WTC11 (cell line): ENCODE results near the gene WDR45. TPM values are rescaled to one million over a fixed set of nuclear protein-coding genes. Genes with fewer than 3 reads are reported as not detected.

Experiments used
- ATAC-seq: fragments of 200-7000 bp; cut with Tn5 transposase; 2 replicates; pipeline ENCODE4 v1.10.0; 2021; ENCODE audit warnings: mild to moderate bottlenecking, moderate library complexity
- CTCF ChIA-PET: fragments of 300-600 bp; sonication (Branson Sonifier 250); formaldehyde crosslinking; loops from one replicate; lab custom pipeline; 2021; ENCODE audit warnings: antibody characterized with exemption; lab: Charles Lee
- POLR2A ChIA-PET: fragments of 350-600 bp; sonication (Branson Sonifier 250); formaldehyde crosslinking; loops from one replicate; lab custom pipeline; 2021; ENCODE audit warnings: antibody characterized with exemption; lab: Charles Lee
- DNase-seq: peaks from one replicate; pipeline ENCODE4 v3.0.0; 2021; ENCODE audit warnings: low spot score
- H3K27ac Mint-ChIP-seq: 2 replicates; pipeline ENCODE4 v1.8.0; 2021; ENCODE audit warnings: mixed read lengths
- H3K27me3 Mint-ChIP-seq: 2 replicates; pipeline ENCODE4 v1.8.0; 2021; ENCODE audit warnings: low read depth, mild to moderate bottlenecking, moderate library complexity, mixed read lengths
- H3K36me3 Mint-ChIP-seq: 2 replicates; pipeline ENCODE4 v1.8.0; 2021; ENCODE audit warnings: mixed read lengths
- H3K4me1 Mint-ChIP-seq: 2 replicates; pipeline ENCODE4 v1.8.0; 2022; ENCODE audit warnings: mixed read lengths
- H3K4me3 Mint-ChIP-seq: 2 replicates; pipeline ENCODE4 v1.8.0; 2021; ENCODE audit warnings: mild to moderate bottlenecking, moderate library complexity, mixed read lengths
- H3K9me3 Mint-ChIP-seq: 2 replicates; pipeline ENCODE4 v1.8.0; 2021; ENCODE audit warnings: mixed read lengths
- ATF1 ChIP-seq: sonication (generic); formaldehyde crosslinking; IDR thresholded peaks from 2 replicates; pipeline ENCODE4 v1.8.1; 2023; ENCODE audit warnings: mild to moderate bottlenecking, moderate library complexity, missing genetic modification reagents
- CBFB ChIP-seq: sonication (generic); formaldehyde crosslinking; IDR thresholded peaks from 2 replicates; pipeline ENCODE4 v1.8.1; 2022; ENCODE audit warnings: mild to moderate bottlenecking, low read depth, missing genetic modification reagents
- CREM ChIP-seq: sonication (generic); formaldehyde crosslinking; IDR thresholded peaks from 2 replicates; pipeline ENCODE4 v1.8.1; 2022; ENCODE audit warnings: mild to moderate bottlenecking, missing genetic modification reagents, moderate library complexity
- EMX1 ChIP-seq: fragments of 250-450 bp; sonication (Bioruptor Pico); IDR thresholded peaks from 2 replicates; pipeline ENCODE4 v1.8.0; 2021; ENCODE audit warnings: mild to moderate bottlenecking
- FOXP1 ChIP-seq: sonication (generic); formaldehyde crosslinking; IDR thresholded peaks from 2 replicates; pipeline ENCODE4 v1.8.0; 2022; ENCODE audit warnings: missing genetic modification reagents, mild to moderate bottlenecking, moderate library complexity, borderline replicate concordance
- GTF2I ChIP-seq: fragments of 250-450 bp; sonication (Bioruptor Pico); conservative IDR thresholded peaks from 2 replicates; pipeline ENCODE4 v1.4.0; 2021; ENCODE audit warnings: mild to moderate bottlenecking
- JUN ChIP-seq: sonication (generic); formaldehyde crosslinking; IDR thresholded peaks from 2 replicates; pipeline ENCODE4 v1.8.0; 2023; ENCODE audit warnings: mild to moderate bottlenecking, missing genetic modification reagents
- MYBL2 ChIP-seq: sonication (generic); formaldehyde crosslinking; IDR thresholded peaks from 2 replicates; pipeline ENCODE4 v1.8.1; 2023; ENCODE audit warnings: mild to moderate bottlenecking, moderate library complexity, missing genetic modification reagents
- NFE2L1 ChIP-seq: sonication (generic); formaldehyde crosslinking; IDR thresholded peaks from 2 replicates; pipeline ENCODE4 v1.8.1; 2023; ENCODE audit warnings: missing genetic modification reagents
- NR1H2 ChIP-seq: sonication (generic); formaldehyde crosslinking; IDR thresholded peaks from 2 replicates; pipeline ENCODE4 v1.9.0; 2021; ENCODE audit warnings: mild to moderate bottlenecking, moderate library complexity, missing genetic modification reagents
- RELA ChIP-seq: sonication (generic); formaldehyde crosslinking; IDR thresholded peaks from 2 replicates; pipeline ENCODE4 v1.8.1; 2022; ENCODE audit warnings: missing genetic modification reagents, mild to moderate bottlenecking, borderline replicate concordance
- RORB ChIP-seq: fragments of 250-450 bp; sonication (Bioruptor Pico); IDR thresholded peaks from 2 replicates; pipeline ENCODE4 v1.9.0; 2021; ENCODE audit warnings: mild to moderate bottlenecking
- SMAD3 ChIP-seq: sonication (generic); formaldehyde crosslinking; IDR thresholded peaks from 2 replicates; pipeline ENCODE4 v1.8.0; 2022; ENCODE audit warnings: missing genetic modification reagents, mild to moderate bottlenecking, borderline replicate concordance
- SOX15 ChIP-seq: fragments of 250-450 bp; sonication (Bioruptor Pico); IDR thresholded peaks from 2 replicates; pipeline ENCODE4 v1.9.0; 2021; ENCODE audit warnings: mild to moderate bottlenecking
- TCF7 ChIP-seq: sonication (generic); formaldehyde crosslinking; IDR thresholded peaks from 2 replicates; pipeline ENCODE4 v1.8.0; 2022; ENCODE audit warnings: mild to moderate bottlenecking, low read depth, missing genetic modification reagents, moderate library complexity
- TEAD1 ChIP-seq: sonication (generic); formaldehyde crosslinking; IDR thresholded peaks from 2 replicates; pipeline ENCODE4 v1.8.0; 2022; ENCODE audit warnings: mild to moderate bottlenecking, missing genetic modification reagents
- TEAD4 ChIP-seq: sonication (generic); formaldehyde crosslinking; IDR thresholded peaks from 2 replicates; pipeline ENCODE4 v1.8.0; 2022; ENCODE audit warnings: mild to moderate bottlenecking, missing genetic modification reagents
- TP53 ChIP-seq: sonication (generic); formaldehyde crosslinking; IDR thresholded peaks from 2 replicates; pipeline ENCODE4 v1.8.1; 2023; ENCODE audit warnings: mild to moderate bottlenecking, missing genetic modification reagents
- ZBTB21 ChIP-seq: sonication (generic); formaldehyde crosslinking; IDR thresholded peaks from 2 replicates; pipeline ENCODE4 v1.8.1; 2023; ENCODE audit warnings: mild to moderate bottlenecking, missing genetic modification reagents, borderline replicate concordance
- ZNF232 ChIP-seq: sonication (generic); formaldehyde crosslinking; IDR thresholded peaks from 2 replicates; pipeline ENCODE4 v1.8.0; 2022; ENCODE audit warnings: mild to moderate bottlenecking, missing genetic modification reagents
- ZNF423 ChIP-seq: fragments of 250-450 bp; sonication (Bioruptor Pico); IDR thresholded peaks from 2 replicates; pipeline ENCODE4 v2.1.2; 2022; ENCODE audit warnings: mild to moderate bottlenecking, moderate library complexity
- ZNF671 ChIP-seq: fragments of 250-450 bp; sonication (Bioruptor Pico); IDR thresholded peaks from 2 replicates; pipeline ENCODE4 v1.8.0; 2021; ENCODE audit warnings: mild to moderate bottlenecking
- total RNA-seq: library from RNA; stranded (reverse); gene quantifications from 3 replicates; pipeline ENCODE4 v1.2.3, GENCODE V29; 2021
- TF ChIP-seq, protein P1 (sequence below): sonication (generic); formaldehyde crosslinking; IDR thresholded peaks from 2 replicates; pipeline ENCODE4 v1.8.1; 2023; ENCODE audit warnings: mild to moderate bottlenecking, missing genetic modification reagents
- TF ChIP-seq, protein P2 (sequence below): sonication (generic); formaldehyde crosslinking; IDR thresholded peaks from 2 replicates; pipeline ENCODE4 v1.8.1; 2023; ENCODE audit warnings: mild to moderate bottlenecking, moderate library complexity, missing genetic modification reagents
- TF ChIP-seq, protein P3 (sequence below): sonication (generic); formaldehyde crosslinking; conservative IDR thresholded peaks from 2 replicates; pipeline ENCODE4 v1.8.1; 2022; ENCODE audit warnings: mild to moderate bottlenecking, missing genetic modification reagents
- TF ChIP-seq, protein P4 (sequence below): sonication (generic); formaldehyde crosslinking; IDR thresholded peaks from 2 replicates; pipeline ENCODE4 v1.8.0; 2022; ENCODE audit warnings: missing genetic modification reagents
- TF ChIP-seq, protein P5 (sequence below): sonication (generic); formaldehyde crosslinking; IDR thresholded peaks from 2 replicates; pipeline ENCODE4 v1.8.1; 2023; ENCODE audit warnings: mild to moderate bottlenecking, missing genetic modification reagents, borderline replicate concordance
- TF ChIP-seq, protein P6 (sequence below): sonication (generic); formaldehyde crosslinking; IDR thresholded peaks from 2 replicates; pipeline ENCODE4 v1.8.0; 2023; ENCODE audit warnings: missing genetic modification reagents

The WDR45 gene
- total RNA-seq, 1 experiment from 2014 or later, result 23.9 TPM

DNA sequence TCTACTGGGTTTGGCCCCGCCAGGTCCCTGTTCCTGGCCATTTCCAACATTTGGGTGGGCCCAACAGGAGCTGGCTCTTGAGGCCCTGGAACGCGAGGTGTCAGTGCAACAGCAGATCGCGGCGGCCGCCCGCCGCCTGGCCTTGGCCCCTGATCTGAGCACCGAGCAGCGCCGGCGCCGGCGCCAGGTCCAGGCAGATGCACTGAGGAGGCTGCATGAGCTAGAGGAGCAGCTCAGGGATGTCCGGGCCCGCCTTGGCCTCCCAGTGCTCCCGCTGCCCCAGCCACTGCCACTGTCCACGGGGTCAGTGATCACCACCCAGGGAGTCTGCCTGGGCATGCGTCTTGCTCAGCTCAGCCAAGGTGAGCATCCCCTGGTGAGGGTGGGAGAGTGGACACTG is 15.4 kb downstream of the WDR45 start:
- Mint-ChIP-seq H3K9me3 (no peaks in the 10 kb centered on the region), H3K27ac (no peak overlapping the region), H3K4me1 (no peaks in the 10 kb centered on the region), H3K36me3 (peaks cover 2% of the 10 kb centered on the region; the same call in 1 of the 2 replicates), H3K4me3 (no peak overlapping the region), H3K27me3 (no peaks in the 10 kb centered on the region)
- TF ChIP-seq NR1H2 (no peak), EMX1 (CRISPR knock-in tag) (no peak), ZNF232 (CRISPR knock-in tag) (no peak), TCF7 (CRISPR knock-in tag) (no peak), ZBTB21 (CRISPR knock-in tag) (no peak), TEAD1 (no peak), JUN (no peak), RELA (CRISPR knock-in tag) (no peak), GTF2I (CRISPR knock-in tag) (no peak), NFE2L1 (no peak)
- TF ChIP-seq, protein P1, sequence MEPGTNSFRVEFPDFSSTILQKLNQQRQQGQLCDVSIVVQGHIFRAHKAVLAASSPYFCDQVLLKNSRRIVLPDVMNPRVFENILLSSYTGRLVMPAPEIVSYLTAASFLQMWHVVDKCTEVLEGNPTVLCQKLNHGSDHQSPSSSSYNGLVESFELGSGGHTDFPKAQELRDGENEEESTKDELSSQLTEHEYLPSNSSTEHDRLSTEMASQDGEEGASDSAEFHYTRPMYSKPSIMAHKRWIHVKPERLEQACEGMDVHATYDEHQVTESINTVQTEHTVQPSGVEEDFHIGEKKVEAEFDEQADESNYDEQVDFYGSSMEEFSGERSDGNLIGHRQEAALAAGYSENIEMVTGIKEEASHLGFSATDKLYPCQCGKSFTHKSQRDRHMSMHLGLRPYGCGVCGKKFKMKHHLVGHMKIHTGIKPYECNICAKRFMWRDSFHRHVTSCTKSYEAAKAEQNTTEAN, result no peak
- TF ChIP-seq, protein P2, sequence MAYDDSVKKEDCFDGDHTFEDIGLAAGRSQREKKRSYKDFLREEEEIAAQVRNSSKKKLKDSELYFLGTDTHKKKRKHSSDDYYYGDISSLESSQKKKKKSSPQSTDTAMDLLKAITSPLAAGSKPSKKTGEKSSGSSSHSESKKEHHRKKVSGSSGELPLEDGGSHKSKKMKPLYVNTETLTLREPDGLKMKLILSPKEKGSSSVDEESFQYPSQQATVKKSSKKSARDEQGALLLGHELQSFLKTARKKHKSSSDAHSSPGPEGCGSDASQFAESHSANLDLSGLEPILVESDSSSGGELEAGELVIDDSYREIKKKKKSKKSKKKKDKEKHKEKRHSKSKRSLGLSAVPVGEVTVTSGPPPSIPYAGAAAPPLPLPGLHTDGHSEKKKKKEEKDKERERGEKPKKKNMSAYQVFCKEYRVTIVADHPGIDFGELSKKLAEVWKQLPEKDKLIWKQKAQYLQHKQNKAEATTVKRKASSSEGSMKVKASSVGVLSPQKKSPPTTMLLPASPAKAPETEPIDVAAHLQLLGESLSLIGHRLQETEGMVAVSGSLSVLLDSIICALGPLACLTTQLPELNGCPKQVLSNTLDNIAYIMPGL, result no peak
- TF ChIP-seq, protein P3, sequence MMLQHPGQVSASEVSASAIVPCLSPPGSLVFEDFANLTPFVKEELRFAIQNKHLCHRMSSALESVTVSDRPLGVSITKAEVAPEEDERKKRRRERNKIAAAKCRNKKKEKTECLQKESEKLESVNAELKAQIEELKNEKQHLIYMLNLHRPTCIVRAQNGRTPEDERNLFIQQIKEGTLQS (CRISPR knock-in tag), result no peak
- ChIA-PET CTCF (no interaction called here), POLR2A (no interaction called here)
- no peak for ATAC-seq
- no peak for DNase-seq

DNA sequence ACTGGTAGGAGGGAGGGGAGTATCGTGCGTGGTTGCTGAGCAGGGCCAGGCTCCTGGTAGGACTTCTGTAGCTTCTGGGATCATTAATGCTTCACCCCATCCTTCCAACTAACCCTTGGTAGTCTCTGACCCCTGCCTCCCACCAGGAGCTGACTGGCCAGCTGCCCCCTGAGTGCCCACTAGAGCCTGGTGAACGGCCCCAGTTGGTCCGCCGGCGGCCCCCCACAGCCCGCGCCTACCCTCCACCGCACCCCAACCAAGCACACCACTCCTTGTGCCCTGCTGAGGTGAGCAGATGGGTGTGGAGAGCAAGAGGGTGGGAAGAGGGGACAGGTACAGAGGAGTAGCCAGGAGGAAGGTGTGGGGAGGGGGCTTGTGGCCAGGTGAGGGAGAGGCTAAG is 16.0 kb downstream of the WDR45 start:
- CTCF ChIA-PET, result no interaction called here
- no peak overlapping the region for H3K27ac Mint-ChIP-seq
- TF ChIP-seq SOX15 (CRISPR knock-in tag), result no peak
- TF ChIP-seq, protein P4, sequence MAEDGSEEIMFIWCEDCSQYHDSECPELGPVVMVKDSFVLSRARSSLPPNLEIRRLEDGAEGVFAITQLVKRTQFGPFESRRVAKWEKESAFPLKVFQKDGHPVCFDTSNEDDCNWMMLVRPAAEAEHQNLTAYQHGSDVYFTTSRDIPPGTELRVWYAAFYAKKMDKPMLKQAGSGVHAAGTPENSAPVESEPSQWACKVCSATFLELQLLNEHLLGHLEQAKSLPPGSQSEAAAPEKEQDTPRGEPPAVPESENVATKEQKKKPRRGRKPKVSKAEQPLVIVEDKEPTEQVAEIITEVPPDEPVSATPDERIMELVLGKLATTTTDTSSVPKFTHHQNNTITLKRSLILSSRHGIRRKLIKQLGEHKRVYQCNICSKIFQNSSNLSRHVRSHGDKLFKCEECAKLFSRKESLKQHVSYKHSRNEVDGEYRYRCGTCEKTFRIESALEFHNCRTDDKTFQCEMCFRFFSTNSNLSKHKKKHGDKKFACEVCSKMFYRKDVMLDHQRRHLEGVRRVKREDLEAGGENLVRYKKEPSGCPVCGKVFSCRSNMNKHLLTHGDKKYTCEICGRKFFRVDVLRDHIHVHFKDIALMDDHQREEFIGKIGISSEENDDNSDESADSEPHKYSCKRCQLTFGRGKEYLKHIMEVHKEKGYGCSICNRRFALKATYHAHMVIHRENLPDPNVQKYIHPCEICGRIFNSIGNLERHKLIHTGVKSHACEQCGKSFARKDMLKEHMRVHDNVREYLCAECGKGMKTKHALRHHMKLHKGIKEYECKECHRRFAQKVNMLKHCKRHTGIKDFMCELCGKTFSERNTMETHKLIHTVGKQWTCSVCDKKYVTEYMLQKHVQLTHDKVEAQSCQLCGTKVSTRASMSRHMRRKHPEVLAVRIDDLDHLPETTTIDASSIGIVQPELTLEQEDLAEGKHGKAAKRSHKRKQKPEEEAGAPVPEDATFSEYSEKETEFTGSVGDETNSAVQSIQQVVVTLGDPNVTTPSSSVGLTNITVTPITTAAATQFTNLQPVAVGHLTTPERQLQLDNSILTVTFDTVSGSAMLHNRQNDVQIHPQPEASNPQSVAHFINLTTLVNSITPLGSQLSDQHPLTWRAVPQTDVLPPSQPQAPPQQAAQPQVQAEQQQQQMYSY (CRISPR knock-in tag), result no peak
- TF ChIP-seq MYBL2, result no peak
- TF ChIP-seq, protein P5, sequence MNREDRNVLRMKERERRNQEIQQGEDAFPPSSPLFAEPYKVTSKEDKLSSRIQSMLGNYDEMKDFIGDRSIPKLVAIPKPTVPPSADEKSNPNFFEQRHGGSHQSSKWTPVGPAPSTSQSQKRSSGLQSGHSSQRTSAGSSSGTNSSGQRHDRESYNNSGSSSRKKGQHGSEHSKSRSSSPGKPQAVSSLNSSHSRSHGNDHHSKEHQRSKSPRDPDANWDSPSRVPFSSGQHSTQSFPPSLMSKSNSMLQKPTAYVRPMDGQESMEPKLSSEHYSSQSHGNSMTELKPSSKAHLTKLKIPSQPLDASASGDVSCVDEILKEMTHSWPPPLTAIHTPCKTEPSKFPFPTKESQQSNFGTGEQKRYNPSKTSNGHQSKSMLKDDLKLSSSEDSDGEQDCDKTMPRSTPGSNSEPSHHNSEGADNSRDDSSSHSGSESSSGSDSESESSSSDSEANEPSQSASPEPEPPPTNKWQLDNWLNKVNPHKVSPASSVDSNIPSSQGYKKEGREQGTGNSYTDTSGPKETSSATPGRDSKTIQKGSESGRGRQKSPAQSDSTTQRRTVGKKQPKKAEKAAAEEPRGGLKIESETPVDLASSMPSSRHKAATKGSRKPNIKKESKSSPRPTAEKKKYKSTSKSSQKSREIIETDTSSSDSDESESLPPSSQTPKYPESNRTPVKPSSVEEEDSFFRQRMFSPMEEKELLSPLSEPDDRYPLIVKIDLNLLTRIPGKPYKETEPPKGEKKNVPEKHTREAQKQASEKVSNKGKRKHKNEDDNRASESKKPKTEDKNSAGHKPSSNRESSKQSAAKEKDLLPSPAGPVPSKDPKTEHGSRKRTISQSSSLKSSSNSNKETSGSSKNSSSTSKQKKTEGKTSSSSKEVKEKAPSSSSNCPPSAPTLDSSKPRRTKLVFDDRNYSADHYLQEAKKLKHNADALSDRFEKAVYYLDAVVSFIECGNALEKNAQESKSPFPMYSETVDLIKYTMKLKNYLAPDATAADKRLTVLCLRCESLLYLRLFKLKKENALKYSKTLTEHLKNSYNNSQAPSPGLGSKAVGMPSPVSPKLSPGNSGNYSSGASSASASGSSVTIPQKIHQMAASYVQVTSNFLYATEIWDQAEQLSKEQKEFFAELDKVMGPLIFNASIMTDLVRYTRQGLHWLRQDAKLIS, result no peak
- TF ChIP-seq CREM (CRISPR knock-in tag), result no peak
- TF ChIP-seq ZNF423 (CRISPR knock-in tag), result no peak
- TF ChIP-seq, protein P6, sequence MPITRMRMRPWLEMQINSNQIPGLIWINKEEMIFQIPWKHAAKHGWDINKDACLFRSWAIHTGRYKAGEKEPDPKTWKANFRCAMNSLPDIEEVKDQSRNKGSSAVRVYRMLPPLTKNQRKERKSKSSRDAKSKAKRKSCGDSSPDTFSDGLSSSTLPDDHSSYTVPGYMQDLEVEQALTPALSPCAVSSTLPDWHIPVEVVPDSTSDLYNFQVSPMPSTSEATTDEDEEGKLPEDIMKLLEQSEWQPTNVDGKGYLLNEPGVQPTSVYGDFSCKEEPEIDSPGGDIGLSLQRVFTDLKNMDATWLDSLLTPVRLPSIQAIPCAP, result no peak
- no peak for TF ChIP-seq EMX1 (CRISPR knock-in tag)
- no peak for TF ChIP-seq TP53 (CRISPR knock-in tag)
- TF ChIP-seq RORB, result no peak
- TF ChIP-seq ZNF671 (CRISPR knock-in tag), result no peak
- TF ChIP-seq TEAD4 (CRISPR knock-in tag), result no peak
- no peak for TF ChIP-seq ZBTB21 (CRISPR knock-in tag)
- no peak for TF ChIP-seq ATF1 (CRISPR knock-in tag)
- no peak for TF ChIP-seq SMAD3
- no peak for TF ChIP-seq FOXP1
- no peak for TF ChIP-seq CBFB (CRISPR knock-in tag)

More for the DNA sequence above, 16.0 kb downstream of the WDR45 start:
- Mint-ChIP-seq H3K4me3 (no peak overlapping the region), H3K36me3 (peaks cover 2% of the 10 kb centered on the region; the same call in 1 of the 2 replicates), H3K4me1 (no peaks in the 10 kb centered on the region), H3K9me3 (no peaks in the 10 kb centered on the region), H3K27me3 (no peaks in the 10 kb centered on the region)
- no peak for ATAC-seq
- no peak for DNase-seq
- POLR2A ChIA-PET, result no interaction called here
